HepG2 (cell line): ENCODE measurements around the gene NPB. TPM values are rescaled to one million over a fixed set of nuclear protein-coding genes. Genes with fewer than 3 reads are reported as not detected.

Experiments used
- BORCS8-MEF2B ChIP-seq: sonication (generic); formaldehyde crosslinking; IDR thresholded peaks from 2 replicates; pipeline ENCODE4 v1.8.0; 2022; ENCODE audit warnings: mild to moderate bottlenecking, missing genetic modification reagents
- DBP ChIP-seq: sonication (generic); formaldehyde crosslinking; IDR thresholded peaks from 2 replicates; pipeline ENCODE4 v1.4.0; 2020; ENCODE audit warnings: missing genetic modification reagents; ENCODE audit errors: not compliant biosample characterization
- EEA1 ChIP-seq: sonication (generic); formaldehyde crosslinking; IDR thresholded peaks from 2 replicates; pipeline ENCODE4 v1.5.1; 2020; ENCODE audit warnings: mild to moderate bottlenecking, missing genetic modification reagents, borderline replicate concordance
- FOXJ3 ChIP-seq: sonication (generic); formaldehyde crosslinking; IDR thresholded peaks from 2 replicates; pipeline ENCODE4 v1.4.0; 2020; ENCODE audit warnings: missing genetic modification reagents, mild to moderate bottlenecking, borderline replicate concordance
- HNRNPLL ChIP-seq: fragments of 200-400 bp; formaldehyde crosslinking; IDR thresholded peaks from 2 replicates; pipeline ENCODE4 v1.6.1; 2017; ENCODE audit warnings: mild to moderate bottlenecking, low read depth, low read length; ENCODE audit not compliant: poor library complexity, severe bottlenecking
- MLX ChIP-seq: IDR thresholded peaks from 2 replicates; pipeline ENCODE4 v1.6.1; 2016
- PHF8 ChIP-seq: sonication (generic); formaldehyde crosslinking; IDR thresholded peaks from 2 replicates; pipeline ENCODE4 v1.5.0; 2020; ENCODE audit warnings: missing genetic modification reagents
- POLR2G ChIP-seq: fragments of 200-400 bp; formaldehyde crosslinking; IDR thresholded peaks from 2 replicates; pipeline ENCODE4 v1.6.1; 2018; ENCODE audit warnings: mild to moderate bottlenecking, low read depth, low read length, moderate library complexity
- THAP7 ChIP-seq: sonication (generic); formaldehyde crosslinking; IDR thresholded peaks from 2 replicates; pipeline ENCODE4 v1.8.1; 2023; ENCODE audit warnings: mild to moderate bottlenecking, missing genetic modification reagents
- ZHX1 ChIP-seq: sonication (generic); formaldehyde crosslinking; IDR thresholded peaks from 2 replicates; pipeline ENCODE4 v1.8.1; 2022; ENCODE audit warnings: low read depth, mild to moderate bottlenecking, missing genetic modification reagents
- ZNF24 ChIP-seq: fragments of 450-650 bp; IDR thresholded peaks from 2 replicates; pipeline ENCODE4 v1.6.1; 2017; ENCODE audit warnings: antibody characterized with exemption, mild to moderate bottlenecking
- ZNF430 ChIP-seq: sonication (generic); formaldehyde crosslinking; IDR thresholded peaks from 2 replicates; pipeline ENCODE4 v1.9.0; 2021; ENCODE audit warnings: mild to moderate bottlenecking, missing genetic modification reagents
- ZNF530 ChIP-seq: sonication (generic); formaldehyde crosslinking; IDR thresholded peaks from 2 replicates; pipeline ENCODE4 v1.5.0; 2020; ENCODE audit warnings: low read depth, mild to moderate bottlenecking, missing genetic modification reagents
- ZNF614 ChIP-seq: IDR thresholded peaks from 2 replicates; pipeline ENCODE4 v1.6.1; 2018; ENCODE audit warnings: missing biosample characterization, missing genetic modification reagents, inconsistent platforms, borderline replicate concordance
- ZNF646 ChIP-seq: sonication (generic); formaldehyde crosslinking; IDR thresholded peaks from 2 replicates; pipeline ENCODE4 v1.9.0; 2021; ENCODE audit warnings: mild to moderate bottlenecking, missing genetic modification reagents
- ZSCAN22 ChIP-seq: sonication (generic); formaldehyde crosslinking; IDR thresholded peaks from 2 replicates; pipeline ENCODE4 v1.4.0; 2020; ENCODE audit warnings: mild to moderate bottlenecking, missing genetic modification reagents
- polyA plus RNA-seq, 8 experiments: library from polyadenylated mRNA; depleted of rRNA in 3 of 8; stranded (reverse) in 7 of 8; unstranded in 1 of 8; fragments of >200 nt; fragmentation: Illumina TruSeq in 4 of 8; extraction: Trizol in 4 of 8; gene quantifications; 2 replicates each; pipeline versions ENCODE4 v1.2.1 to v1.2.3, GENCODE V29; 2011 to 2016; ENCODE audit warnings: low read depth in 4 of 8, missing spikeins in 1 of 8, mixed read lengths in 1 of 8; ENCODE audit not compliant: insufficient read depth in 1 of 8
- total RNA-seq, 5 experiments: library from RNA; depleted of rRNA; stranded (reverse); fragments of >200 nt; fragmentation: Illumina TruSeq; extraction: Trizol; gene quantifications; 2 replicates each; pipeline ENCODE4 v1.2.3, GENCODE V29; 2016; ENCODE audit warnings: low read depth in 1 of 5

Gene NPB
- total and polyA plus RNA-seq, 2 of the 13 experiments (the other 11 are each of a cell fraction or from before 2014, with no cell fraction given): 0.11 to 0.93 TPM

GRCh38 chr17:81909966-81910839 lies 8.2 kb downstream of the NPB start (continued):
- TF ChIP-seq ZSCAN22 (CRISPR knock-in tag) (peak; percentile 89; the same call in 1 of the 2 replicates), DBP (CRISPR knock-in tag) (peak; percentile 45), FOXJ3 (CRISPR knock-in tag) (peak; percentile 80; the same call in 1 of the 2 replicates), ZNF430 (no peak), HNRNPLL (no peak), ZNF24 (no peak), POLR2G (peak; percentile 87), ZNF646 (CRISPR knock-in tag) (no peak), MLX (CRISPR knock-in tag) (peak; percentile 99), ZNF614 (CRISPR knock-in tag) (peak; percentile 66; the same call in 1 of the 2 replicates), EEA1 (CRISPR knock-in tag) (no peak; the same call in 1 of the 2 replicates), ZHX1 (CRISPR knock-in tag) (peak; percentile 82; the same call in 1 of the 2 replicates), BORCS8-MEF2B (CRISPR knock-in tag) (peak; percentile 92), PHF8 (CRISPR knock-in tag) (peak; percentile 72), ZNF530 (CRISPR knock-in tag) (no peak), THAP7 (CRISPR knock-in tag) (no peak)
